ENCODE results near the gene RAB3GAP2. TPM values are rescaled to one million over a fixed set of nuclear protein-coding genes. Genes with fewer than 3 reads are reported as not detected.
A peak's percentile ranks its signal among the peaks of the same experiment; 100 is the strongest.

The RAB3GAP2 gene
- total and polyA plus RNA-seq, 2 experiments from 2014 or later: 15.8 to 22.6 TPM

DNA sequence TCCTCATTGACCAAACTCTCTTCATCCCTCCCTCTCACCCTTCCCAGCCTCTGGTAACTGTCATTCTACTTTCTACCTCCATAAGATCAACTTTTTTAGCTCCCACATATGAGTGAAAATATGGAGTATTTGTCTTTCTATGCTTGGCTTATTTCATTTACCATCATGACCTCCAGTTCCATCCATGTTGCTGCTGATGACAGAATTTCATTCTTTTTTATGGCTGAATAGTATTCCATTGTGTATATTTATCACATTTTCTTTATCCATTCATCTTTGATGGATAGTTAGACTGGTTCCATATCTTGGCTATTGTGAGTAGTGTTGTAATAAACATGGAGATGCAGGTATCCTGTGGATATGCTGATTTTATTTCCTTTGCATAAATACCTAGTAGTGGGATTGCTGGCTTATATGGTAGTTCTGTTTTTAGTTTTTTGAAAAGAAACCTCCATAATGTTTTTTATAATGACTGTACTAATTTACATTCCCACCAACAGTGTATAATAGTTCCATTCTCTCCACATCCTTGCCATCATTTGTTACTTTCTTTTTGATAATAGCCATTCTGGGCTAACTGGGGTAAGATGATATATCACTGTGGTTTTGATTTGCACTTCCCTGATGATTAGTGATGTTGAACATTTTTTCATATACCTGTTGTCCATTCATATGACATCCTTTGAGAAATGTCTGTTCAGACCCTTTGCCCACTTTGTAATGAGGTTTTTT lies 142.6 kb downstream of the RAB3GAP2 start:
- no peaks in the 10 kb centered on the region; the same call in 1 of the 2 replicates for H3K79me2 ChIP-seq (ENCODE audit: insufficient read depth)

DNA sequence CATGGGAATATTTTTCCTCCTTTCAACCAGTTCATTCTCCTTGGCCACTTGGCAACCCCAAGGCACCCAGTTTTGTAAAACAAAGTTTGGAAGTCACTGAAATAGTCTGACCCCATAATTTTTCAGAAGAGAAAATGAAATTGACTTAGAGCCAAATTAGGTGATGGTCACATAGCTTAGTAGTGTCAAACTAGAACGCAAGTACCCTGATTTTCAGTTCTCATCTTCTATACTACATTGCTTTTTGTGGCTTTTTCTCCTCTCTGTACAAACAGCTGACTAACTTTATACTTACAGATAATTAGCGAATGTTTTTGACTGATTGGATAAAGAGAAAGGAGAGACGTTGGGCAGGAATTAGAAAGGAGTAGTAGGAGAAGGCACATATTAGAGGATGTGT lies 145.2 kb downstream of the RAB3GAP2 start:
- Histone ChIP-seq H3K27me3 (replicated peaks; ENCODE audit: insufficient read depth) (no peaks in the 10 kb centered on the region), H4K20me1 (ENCODE audit: insufficient read depth) (no peaks in the 10 kb centered on the region), H3K9me2 (ENCODE audit: insufficient read depth) (no peaks in the 10 kb centered on the region), H3F3A (ENCODE audit: insufficient read depth) (peaks cover 6% of the 10 kb centered on the region; the same call in 1 of the 2 replicates), H2AFZ (no peak overlapping the region), H3K9ac (no peak overlapping the region), H3K36me3 (ENCODE audit: low read depth) (peaks cover 24% of the 10 kb centered on the region), H3K4me2 (ENCODE audit: unreplicated experiment) (no peak overlapping the region), H3K9me3 (ENCODE audit: low read depth) (no peaks in the 10 kb centered on the region), H3K4me1 (ENCODE audit: insufficient read depth) (peaks cover 12% of the 10 kb centered on the region), H3K4me3 (no peak overlapping the region), H3K27ac (no peak overlapping the region), H3K79me2 (ENCODE audit: insufficient read depth) (peaks cover 6% of the 10 kb centered on the region; the same call in 1 of the 2 replicates)
- 86% methylated on average over 3 of the region's 3 CpGs for WGBS, 2 experiments (ENCODE audit: low coverage in 1 of 2, low lambda C conversion rate in 2 of 2, missing lambda C conversion rate in 2 of 2)
- no peak for TF ChIP-seq EZH2phosphoT487 (IDR thresholded peaks at IDR 0.05; ENCODE audit: insufficient read depth, low read depth)
- TF ChIP-seq EZH2 (IDR thresholded peaks at IDR 0.05; ENCODE audit: insufficient read depth, poor library complexity, severe bottlenecking): no peak
- DNase-seq: no peak
- in situ Hi-C loops (cut with MboI): no loop called here

More for the DNA sequence above, 142.6 kb downstream of the RAB3GAP2 start:
- Histone ChIP-seq H4K20me1 (ENCODE audit: insufficient read depth) (no peaks in the 10 kb centered on the region), H3K36me3 (ENCODE audit: low read depth) (peaks cover 38% of the 10 kb centered on the region), H3K27me3 (replicated peaks; ENCODE audit: insufficient read depth) (no peaks in the 10 kb centered on the region), H3K4me3 (no peak overlapping the region), H2AFZ (no peak overlapping the region), H3F3A (ENCODE audit: insufficient read depth) (peaks cover 1% of the 10 kb centered on the region; the same call in 1 of the 2 replicates), H3K9ac (no peak overlapping the region), H3K9me3 (ENCODE audit: low read depth) (no peaks in the 10 kb centered on the region), H3K9me2 (ENCODE audit: insufficient read depth) (no peaks in the 10 kb centered on the region), H3K4me2 (ENCODE audit: unreplicated experiment) (no peak overlapping the region), H3K4me1 (ENCODE audit: insufficient read depth) (peaks cover 3% of the 10 kb centered on the region), H3K27ac (no peak overlapping the region)
- DNase-seq: no peak
- in situ Hi-C loops (cut with MboI): no loop called here
- no peak for TF ChIP-seq EZH2phosphoT487 (IDR thresholded peaks at IDR 0.05; ENCODE audit: insufficient read depth, low read depth)
- no peak for TF ChIP-seq EZH2 (IDR thresholded peaks at IDR 0.05; ENCODE audit: insufficient read depth, poor library complexity, severe bottlenecking)

DNA sequence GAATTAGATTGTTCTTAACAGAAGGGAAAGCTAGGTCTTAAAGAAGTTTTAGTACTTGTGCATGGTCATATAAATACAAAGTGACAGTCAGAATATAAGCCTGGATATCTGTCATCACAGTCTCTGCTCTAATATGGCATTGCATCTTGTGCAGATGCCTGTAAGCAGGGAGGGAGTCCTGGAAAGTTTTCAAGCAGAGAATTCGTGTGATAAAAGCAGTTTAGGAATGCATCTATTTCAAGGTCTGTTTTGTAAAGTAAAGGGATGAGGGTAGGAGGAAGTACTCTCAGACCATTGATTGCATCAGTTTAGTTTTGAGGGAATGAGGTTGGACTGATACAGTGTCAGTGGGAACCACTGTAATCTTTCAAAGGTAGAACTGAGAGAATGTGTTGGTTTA lies 147.7 kb downstream of the RAB3GAP2 start:
- Histone ChIP-seq H3K4me1 (ENCODE audit: insufficient read depth) (peaks cover 12% of the 10 kb centered on the region), H3K9me2 (ENCODE audit: insufficient read depth) (no peaks in the 10 kb centered on the region), H3F3A (ENCODE audit: insufficient read depth) (peaks cover 6% of the 10 kb centered on the region; the same call in 1 of the 2 replicates), H3K4me2 (ENCODE audit: unreplicated experiment) (no peak overlapping the region), H3K9me3 (ENCODE audit: low read depth) (no peaks in the 10 kb centered on the region), H2AFZ (peak overlapping the region; percentile 56), H3K79me2 (ENCODE audit: insufficient read depth) (peaks cover 6% of the 10 kb centered on the region; the same call in 1 of the 2 replicates), H3K27ac (peak overlapping the region; percentile 51), H3K27me3 (replicated peaks; ENCODE audit: insufficient read depth) (no peaks in the 10 kb centered on the region), H4K20me1 (ENCODE audit: insufficient read depth) (no peaks in the 10 kb centered on the region), H3K9ac (0 out of 2 replicates have a peak overlapping the region, but pooled peaks have one; percentile 19), H3K36me3 (ENCODE audit: low read depth) (peaks cover 26% of the 10 kb centered on the region), H3K4me3 (no peak overlapping the region)
- peak; percentile 39 for DNase-seq
- TF ChIP-seq EZH2phosphoT487 (IDR thresholded peaks at IDR 0.05; ENCODE audit: insufficient read depth, low read depth) (no peak), EZH2 (IDR thresholded peaks at IDR 0.05; ENCODE audit: insufficient read depth, poor library complexity, severe bottlenecking) (no peak)
- in situ Hi-C loops (cut with MboI): no loop called here
- WGBS, 2 experiments (ENCODE audit: low coverage in 1 of 2, low lambda C conversion rate in 2 of 2, missing lambda C conversion rate in 2 of 2): 0 to 4% methylated on average over 1 of the region's 1 CpG

DNA sequence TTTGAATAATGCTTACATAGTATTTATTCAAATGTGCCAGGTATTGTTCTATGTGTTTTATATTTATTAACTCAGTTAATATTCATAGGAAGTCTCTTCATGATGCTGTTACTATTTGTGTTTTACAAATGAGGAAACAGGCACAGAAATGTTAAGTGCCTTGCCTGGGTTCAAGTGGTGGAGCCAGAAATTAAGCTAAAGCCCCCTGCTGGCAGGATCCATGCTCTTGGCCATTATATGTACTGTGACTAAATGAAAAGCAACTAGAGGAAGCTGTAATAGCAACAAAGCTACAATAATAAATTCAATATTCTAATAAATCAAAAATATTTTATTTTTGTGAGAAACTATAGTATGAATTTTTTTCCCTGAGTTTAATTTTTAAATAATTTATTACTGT lies 148.4 kb downstream of the RAB3GAP2 start:
- H3K4me3 ChIP-seq: no peak overlapping the region
- H3K9me2 ChIP-seq (ENCODE audit: insufficient read depth): no peaks in the 10 kb centered on the region
- peaks cover 12% of the 10 kb centered on the region for H3K4me1 ChIP-seq (ENCODE audit: insufficient read depth)
- no peak overlapping the region for H3K4me2 ChIP-seq (ENCODE audit: unreplicated experiment)
- DNase-seq: peak; percentile 17
- no peak overlapping the region for H2AFZ ChIP-seq
- no peak overlapping the region for H3K9ac ChIP-seq
- H3K9me3 ChIP-seq (ENCODE audit: low read depth): no peaks in the 10 kb centered on the region
- no peaks in the 10 kb centered on the region for H4K20me1 ChIP-seq (ENCODE audit: insufficient read depth)
- no peaks in the 10 kb centered on the region for H3K27me3 ChIP-seq (replicated peaks; ENCODE audit: insufficient read depth)
- H3F3A ChIP-seq (ENCODE audit: insufficient read depth): peaks cover 6% of the 10 kb centered on the region; the same call in 1 of the 2 replicates
- peak overlapping the region; percentile 51; the same call in 1 of the 2 replicates for H3K27ac ChIP-seq
- in situ Hi-C loops (cut with MboI): no loop called here
- H3K79me2 ChIP-seq (ENCODE audit: insufficient read depth): peaks cover 6% of the 10 kb centered on the region; the same call in 1 of the 2 replicates
- peaks cover 26% of the 10 kb centered on the region for H3K36me3 ChIP-seq (ENCODE audit: low read depth)
- TF ChIP-seq EZH2 (IDR thresholded peaks at IDR 0.05; ENCODE audit: insufficient read depth, poor library complexity, severe bottlenecking) (no peak), EZH2phosphoT487 (IDR thresholded peaks at IDR 0.05; ENCODE audit: insufficient read depth, low read depth) (no peak)

Data from GM23248 (cell line).